CD4-positive, alpha-beta T cell treated with Interleukin-4 for 1 hour (primary cell): ENCODE results near the gene CNGA3.

Experiments
- DNase-seq, 2 donors: peaks; one replicate each; pipeline ENCODE4 v3.0.0-alpha.2; 2020 to 2022

The CNGA3 gene

GRCh38 chr2:98379311-98380202, 33.3 kb downstream of the CNGA3 start:
- no peak for DNase-seq

DNA sequence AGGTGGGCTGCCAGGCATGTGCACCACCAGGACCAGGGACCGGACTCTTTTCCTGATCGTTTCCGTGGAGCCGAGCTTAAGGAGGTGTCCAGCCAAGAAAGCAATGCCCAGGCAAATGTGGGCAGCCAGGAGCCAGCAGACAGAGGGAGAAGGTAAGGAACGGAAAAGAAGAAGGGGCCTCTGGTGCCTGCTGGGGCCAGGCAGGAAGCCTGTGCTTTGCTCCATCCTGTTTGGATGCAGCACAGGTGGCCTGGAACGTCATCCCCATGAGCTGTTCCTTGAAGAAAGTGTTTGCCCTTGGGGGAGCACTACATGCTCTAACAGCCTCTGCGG, 33.9 kb downstream of the CNGA3 start:
- no peak for DNase-seq

GRCh38 chr2:98381494-98381893, 35.2 kb downstream of the CNGA3 start:
- no peak for DNase-seq

DNA sequence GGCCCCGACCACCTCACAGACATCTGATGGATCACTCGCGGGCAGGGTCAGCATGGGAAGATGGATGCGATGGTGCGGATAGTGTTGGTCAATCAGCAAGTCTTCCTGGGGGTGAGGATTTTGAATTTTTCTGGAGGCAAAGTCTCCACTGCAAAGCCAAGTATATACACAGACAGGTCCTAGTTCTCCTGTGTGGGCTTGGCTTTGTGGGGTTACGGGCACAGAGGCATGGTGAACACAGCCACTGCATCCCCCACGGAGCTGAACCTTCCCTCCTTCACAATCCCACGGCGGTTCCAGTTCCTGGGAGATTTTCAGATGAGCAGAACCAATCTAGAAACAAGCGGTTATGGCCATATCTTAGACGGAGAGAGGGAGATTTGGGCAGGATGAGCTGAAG, 35.8 kb downstream of the CNGA3 start:
- no peak for DNase-seq

DNA sequence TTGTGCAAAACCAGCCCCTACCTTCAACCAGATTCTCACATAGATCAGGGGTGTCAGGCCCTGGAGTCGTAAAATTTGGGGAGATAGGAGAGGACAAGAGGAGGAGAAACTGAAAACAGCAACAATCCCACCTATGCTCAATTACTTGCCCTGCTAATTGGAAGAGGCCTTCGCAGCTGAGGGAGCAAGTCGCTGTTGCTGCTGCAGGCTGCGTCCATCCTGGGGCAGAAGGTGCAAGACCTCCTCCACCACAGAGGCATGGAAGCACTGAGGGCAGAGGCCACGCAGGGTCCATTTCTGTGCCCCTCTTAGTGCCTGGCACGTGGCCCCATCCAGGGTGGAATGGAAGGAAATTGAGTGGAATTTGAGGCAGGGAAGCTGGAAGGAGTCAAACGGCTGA, 36.5 kb downstream of the CNGA3 start:
- DNase-seq, result no peak

GRCh38 chr2:98383166-98383565, 36.9 kb downstream of the CNGA3 start:
- no peak for DNase-seq

GRCh38 chr2:98385050-98385699, 38.9 kb downstream of the CNGA3 start:
- DNase-seq, result peak; percentile 64 to 66

- DNase-seq, result no peak
Measured at GRCh38 chr2:98387478-98387877, 41.2 kb downstream of the CNGA3 start.

GRCh38 chr2:98388081-98388480, 41.8 kb downstream of the CNGA3 start:
- DNase-seq, result no peak

GRCh38 chr2:98388601-98389250, 42.5 kb downstream of the CNGA3 start:
- no peak for DNase-seq

- DNase-seq, result no peak
Measured at GRCh38 chr2:98389251-98389605, 43.0 kb downstream of the CNGA3 start.

DNA sequence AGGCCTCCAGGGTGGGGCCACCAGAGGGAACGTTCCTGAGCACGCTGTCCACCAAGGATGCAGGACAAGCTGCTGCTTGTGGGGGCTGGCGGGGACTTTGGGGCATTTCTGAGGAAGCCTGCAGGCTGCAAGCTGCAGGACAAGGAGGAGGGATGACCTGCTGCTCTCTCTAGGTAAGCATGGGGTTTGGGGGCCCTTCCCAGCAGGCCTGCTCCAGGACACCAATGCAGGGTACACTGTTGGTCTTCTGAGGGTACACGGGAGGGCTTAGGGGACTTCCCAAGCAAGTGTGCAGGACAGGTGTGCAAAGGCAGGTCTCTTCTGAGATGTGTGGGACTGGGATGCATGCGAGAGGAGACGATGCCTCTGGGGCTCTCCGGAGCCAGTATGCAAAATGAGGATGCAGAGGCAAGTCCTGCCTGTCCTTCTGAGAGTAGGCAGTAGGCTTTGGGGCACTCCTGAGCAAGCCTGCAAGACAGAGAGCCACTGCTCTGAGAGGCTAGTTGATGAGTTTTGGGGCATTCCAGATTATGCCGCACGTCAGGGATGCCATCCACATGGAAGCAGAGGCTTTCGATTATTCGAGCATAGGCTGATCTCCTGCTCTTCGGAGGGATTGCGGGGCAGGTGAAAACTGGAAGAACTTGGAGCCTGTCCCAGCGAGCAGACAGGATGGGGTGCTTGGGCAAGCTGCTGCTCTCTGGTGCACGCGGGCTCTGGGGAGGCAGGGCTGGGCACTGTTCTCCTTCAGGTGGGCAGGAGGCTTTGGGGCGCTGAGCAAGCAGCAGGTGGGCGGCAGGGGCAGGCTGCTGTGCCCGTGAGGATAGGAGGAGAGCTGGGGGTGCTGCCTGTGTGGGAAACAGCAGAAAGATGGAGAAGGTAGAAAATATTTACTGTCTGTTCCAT, 44.6 kb downstream of the CNGA3 start:
- no peak for DNase-seq

DNA sequence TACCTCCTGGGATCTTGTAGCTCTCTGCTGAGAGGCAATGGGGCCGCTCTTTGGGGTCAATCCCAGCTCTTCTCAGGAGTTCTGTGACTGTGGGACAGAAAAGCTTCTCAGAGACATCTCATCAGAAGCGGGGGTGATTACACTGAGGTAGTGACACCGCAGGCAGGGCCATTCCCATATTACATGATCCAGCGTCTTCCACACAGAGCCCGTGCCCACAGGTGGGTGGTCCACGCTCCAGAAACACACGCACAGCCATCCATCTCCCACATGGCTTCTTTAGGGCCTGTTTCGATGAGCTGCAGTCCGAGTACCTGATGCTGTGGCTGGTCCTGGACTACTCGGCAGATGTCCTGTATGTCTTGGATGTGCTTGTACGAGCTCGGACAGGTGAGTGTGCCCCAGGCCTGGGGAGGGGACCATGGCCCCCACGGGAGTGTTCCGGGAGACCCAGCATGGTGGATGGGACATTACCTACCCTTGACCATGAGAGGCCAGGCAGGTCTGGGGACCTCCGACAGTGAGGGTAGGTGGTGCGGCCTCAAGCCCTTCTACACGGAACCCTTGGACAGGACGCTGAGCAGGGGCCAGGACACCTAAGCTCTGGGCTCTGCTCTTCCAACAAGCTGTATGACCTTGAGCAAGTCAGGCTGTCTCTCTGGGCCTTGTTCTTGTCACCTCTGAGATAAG, 45.5 kb downstream of the CNGA3 start:
- no peak for DNase-seq

DNA sequence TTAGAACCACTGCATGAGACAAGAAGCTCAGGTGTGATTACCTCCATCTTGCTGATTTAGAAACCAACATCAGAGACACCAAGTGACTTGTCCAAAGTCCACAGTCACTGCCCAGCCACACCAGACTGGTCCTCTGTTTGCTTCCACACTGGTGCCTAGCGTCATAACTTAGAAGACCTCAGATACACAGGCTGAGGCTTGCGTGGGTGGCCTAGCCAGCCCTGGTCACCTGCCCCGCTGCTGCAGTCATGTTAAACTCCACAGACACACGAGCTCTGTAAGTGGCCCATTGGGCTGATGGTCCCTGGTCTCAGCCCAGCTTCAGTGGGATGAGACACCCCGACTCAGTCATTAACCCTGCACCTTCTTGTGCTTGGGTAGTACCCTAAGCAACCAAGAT, 47.1 kb downstream of the CNGA3 start:
- DNase-seq, result no peak

DNA sequence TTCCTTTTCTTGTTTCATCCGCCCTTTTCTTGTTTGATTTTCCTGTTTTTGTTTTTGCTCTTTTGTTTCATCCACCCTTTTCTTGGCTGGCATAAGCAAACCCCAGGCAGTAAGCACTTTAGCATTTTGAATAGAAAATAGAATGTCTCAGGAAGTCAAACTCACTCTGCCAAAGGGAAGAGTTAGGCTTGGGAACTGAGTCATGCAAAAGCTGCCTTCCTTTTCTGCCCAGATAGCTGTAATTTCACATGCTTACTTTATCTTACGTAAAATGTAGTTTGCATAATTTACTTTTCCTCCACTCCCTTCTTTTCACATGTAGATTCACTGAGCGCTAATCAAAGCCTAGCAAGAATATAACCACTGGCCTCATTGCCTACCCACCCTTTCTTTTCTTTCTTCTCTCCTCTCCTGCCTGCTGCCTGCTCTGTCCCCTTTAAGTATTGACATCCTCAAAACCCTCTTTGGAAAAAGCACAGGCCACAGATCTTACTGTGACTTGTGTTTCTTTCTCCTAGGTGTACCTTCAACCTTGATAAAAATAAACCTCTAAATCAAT, 48.4 kb downstream of the CNGA3 start:
- no peak for DNase-seq

GRCh38 chr2:98395977-98396376, 49.7 kb downstream of the CNGA3 start:
- DNase-seq, result no peak

DNA sequence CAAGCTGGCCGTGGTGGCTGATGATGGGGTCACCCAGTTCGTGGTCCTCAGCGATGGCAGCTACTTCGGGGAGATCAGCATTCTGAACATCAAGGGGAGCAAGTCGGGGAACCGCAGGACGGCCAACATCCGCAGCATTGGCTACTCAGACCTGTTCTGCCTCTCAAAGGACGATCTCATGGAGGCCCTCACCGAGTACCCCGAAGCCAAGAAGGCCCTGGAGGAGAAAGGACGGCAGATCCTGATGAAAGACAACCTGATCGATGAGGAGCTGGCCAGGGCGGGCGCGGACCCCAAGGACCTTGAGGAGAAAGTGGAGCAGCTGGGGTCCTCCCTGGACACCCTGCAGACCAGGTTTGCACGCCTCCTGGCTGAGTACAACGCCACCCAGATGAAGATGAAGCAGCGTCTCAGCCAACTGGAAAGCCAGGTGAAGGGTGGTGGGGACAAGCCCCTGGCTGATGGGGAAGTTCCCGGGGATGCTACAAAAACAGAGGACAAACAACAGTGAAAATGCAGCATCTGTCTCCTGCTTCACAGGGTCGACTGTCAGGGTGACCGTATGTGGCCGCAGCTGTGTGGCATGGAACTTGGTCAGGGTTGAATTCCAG, 50.6 kb downstream of the CNGA3 start:
- no peak for DNase-seq

- no peak for DNase-seq
Measured at GRCh38 chr2:98399140-98399539, 52.9 kb downstream of the CNGA3 start.

GRCh38 chr2:98403878-98404277, 57.6 kb downstream of the CNGA3 start:
- DNase-seq, result no peak

DNA sequence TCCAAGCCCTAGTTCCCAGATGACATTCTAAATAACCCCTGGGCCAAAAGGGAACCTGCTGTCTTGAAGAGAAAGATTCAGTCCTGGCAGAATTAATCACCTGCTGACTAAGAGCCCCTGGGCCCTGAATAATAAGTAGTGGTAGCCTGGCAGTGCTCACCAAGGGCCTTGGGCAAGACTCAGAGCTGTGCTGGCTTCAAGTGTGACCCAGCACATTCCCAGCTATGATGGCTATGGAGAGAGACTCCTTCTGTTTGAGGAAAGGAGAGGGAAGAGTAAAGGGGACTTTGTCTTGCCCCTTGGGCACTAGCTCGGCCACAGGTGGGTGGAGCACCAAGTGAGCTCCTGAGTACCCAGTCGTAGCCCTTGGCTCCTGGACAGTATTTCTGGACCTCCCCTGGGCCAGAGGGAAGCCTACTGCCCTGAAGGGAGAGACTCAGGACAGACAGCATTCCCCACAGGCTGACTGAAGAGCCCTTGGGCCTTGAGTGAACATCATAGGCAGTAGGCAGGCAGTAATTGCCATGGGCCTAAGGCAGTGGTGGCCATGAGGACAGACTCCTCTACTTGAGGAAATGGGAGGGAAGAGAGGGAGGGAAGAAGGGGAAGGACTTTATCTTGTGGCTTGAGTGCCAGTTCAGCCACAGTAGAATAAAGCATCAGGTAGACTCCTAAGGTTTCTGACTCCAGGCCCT, 58.4 kb downstream of the CNGA3 start:
- DNase-seq, result no peak

- DNase-seq, result no peak
Measured at GRCh38 chr2:98405301-98405700, 59.0 kb downstream of the CNGA3 start.
